WTC11 (cell line): Measurements from ENCODE around the gene TMPRSS2. TPM values are rescaled to one million over a fixed set of nuclear protein-coding genes. Genes with fewer than 3 reads are reported as not detected.

Source experiments
- ATAC-seq: fragments of 200-7000 bp; cut with Tn5 transposase; 2 replicates; pipeline ENCODE4 v1.10.0; 2021; ENCODE audit warnings: mild to moderate bottlenecking, moderate library complexity
- CTCF ChIA-PET: fragments of 300-600 bp; sonication (Branson Sonifier 250); formaldehyde crosslinking; loops from one replicate; lab custom pipeline; 2021; ENCODE audit warnings: antibody characterized with exemption; lab: Charles Lee
- POLR2A ChIA-PET: fragments of 350-600 bp; sonication (Branson Sonifier 250); formaldehyde crosslinking; loops from one replicate; lab custom pipeline; 2021; ENCODE audit warnings: antibody characterized with exemption; lab: Charles Lee
- DNase-seq: peaks from one replicate; pipeline ENCODE4 v3.0.0; 2021; ENCODE audit warnings: low spot score
- H3K27ac Mint-ChIP-seq: 2 replicates; pipeline ENCODE4 v1.8.0; 2021; ENCODE audit warnings: mixed read lengths
- H3K27me3 Mint-ChIP-seq: 2 replicates; pipeline ENCODE4 v1.8.0; 2021; ENCODE audit warnings: low read depth, mild to moderate bottlenecking, moderate library complexity, mixed read lengths
- H3K36me3 Mint-ChIP-seq: 2 replicates; pipeline ENCODE4 v1.8.0; 2021; ENCODE audit warnings: mixed read lengths
- H3K4me1 Mint-ChIP-seq: 2 replicates; pipeline ENCODE4 v1.8.0; 2022; ENCODE audit warnings: mixed read lengths
- H3K4me3 Mint-ChIP-seq: 2 replicates; pipeline ENCODE4 v1.8.0; 2021; ENCODE audit warnings: mild to moderate bottlenecking, moderate library complexity, mixed read lengths
- H3K9me3 Mint-ChIP-seq: 2 replicates; pipeline ENCODE4 v1.8.0; 2021; ENCODE audit warnings: mixed read lengths
- ARID4B ChIP-seq: sonication (generic); formaldehyde crosslinking; IDR thresholded peaks from 2 replicates; pipeline ENCODE4 v1.8.0; 2023; ENCODE audit warnings: missing genetic modification reagents, mild to moderate bottlenecking, borderline replicate concordance
- E2F4 ChIP-seq: sonication (generic); formaldehyde crosslinking; IDR thresholded peaks from 2 replicates; pipeline ENCODE4 v1.8.1; 2022; ENCODE audit warnings: low read depth, mild to moderate bottlenecking, moderate library complexity, missing genetic modification reagents, borderline replicate concordance
- FOXJ3 ChIP-seq: sonication (generic); formaldehyde crosslinking; IDR thresholded peaks from 2 replicates; pipeline ENCODE4 v1.9.0; 2021; ENCODE audit warnings: missing genetic modification reagents, mild to moderate bottlenecking, borderline replicate concordance
- FOXP4 ChIP-seq: sonication (generic); formaldehyde crosslinking; IDR thresholded peaks from 2 replicates; pipeline ENCODE4 v1.8.0; 2022; ENCODE audit warnings: mild to moderate bottlenecking, missing genetic modification reagents
- IRF1 ChIP-seq: sonication (generic); formaldehyde crosslinking; IDR thresholded peaks from 2 replicates; pipeline ENCODE4 v1.8.0; 2023; ENCODE audit warnings: missing genetic modification reagents
- JAZF1 ChIP-seq: fragments of 250-450 bp; sonication (Bioruptor Pico); IDR thresholded peaks from 2 replicates; pipeline ENCODE4 v1.9.0; 2021; ENCODE audit warnings: moderate library complexity, mild to moderate bottlenecking, inconsistent platforms
- JUN ChIP-seq: sonication (generic); formaldehyde crosslinking; IDR thresholded peaks from 2 replicates; pipeline ENCODE4 v1.8.0; 2023; ENCODE audit warnings: mild to moderate bottlenecking, missing genetic modification reagents
- SP1 ChIP-seq: sonication (generic); formaldehyde crosslinking; conservative IDR thresholded peaks from 2 replicates; pipeline ENCODE4 v1.8.1; 2022; ENCODE audit warnings: missing genetic modification reagents
- TEAD4 ChIP-seq: sonication (generic); formaldehyde crosslinking; IDR thresholded peaks from 2 replicates; pipeline ENCODE4 v1.8.0; 2022; ENCODE audit warnings: mild to moderate bottlenecking, missing genetic modification reagents
- ZNF121 ChIP-seq: sonication (generic); formaldehyde crosslinking; IDR thresholded peaks from 2 replicates; pipeline ENCODE4 v1.8.0; 2023; ENCODE audit warnings: missing genetic modification reagents
- ZNF219 ChIP-seq: sonication (generic); formaldehyde crosslinking; IDR thresholded peaks from 2 replicates; pipeline ENCODE4 v1.8.0; 2023; ENCODE audit warnings: missing genetic modification reagents, mild to moderate bottlenecking, borderline replicate concordance
- ZNF232 ChIP-seq: sonication (generic); formaldehyde crosslinking; IDR thresholded peaks from 2 replicates; pipeline ENCODE4 v1.8.0; 2022; ENCODE audit warnings: mild to moderate bottlenecking, missing genetic modification reagents
- total RNA-seq: library from RNA; stranded (reverse); gene quantifications from 3 replicates; pipeline ENCODE4 v1.2.3, GENCODE V29; 2021
- TF ChIP-seq, protein P1 (sequence below): sonication (generic); formaldehyde crosslinking; IDR thresholded peaks from 2 replicates; pipeline ENCODE4 v1.8.0; 2023; ENCODE audit warnings: mild to moderate bottlenecking, missing genetic modification reagents
- TF ChIP-seq, protein P2 (sequence below): sonication (generic); formaldehyde crosslinking; IDR thresholded peaks from 2 replicates; pipeline ENCODE4 v1.8.1; 2022; ENCODE audit warnings: missing genetic modification reagents, borderline replicate concordance
- TF ChIP-seq, protein P3 (sequence below): sonication (generic); formaldehyde crosslinking; IDR thresholded peaks from 2 replicates; pipeline ENCODE4 v1.8.1; 2023; ENCODE audit warnings: mild to moderate bottlenecking, missing genetic modification reagents, borderline replicate concordance

Gene TMPRSS2
- total RNA-seq, 1 experiment from 2014 or later: 8.5 TPM

DNA sequence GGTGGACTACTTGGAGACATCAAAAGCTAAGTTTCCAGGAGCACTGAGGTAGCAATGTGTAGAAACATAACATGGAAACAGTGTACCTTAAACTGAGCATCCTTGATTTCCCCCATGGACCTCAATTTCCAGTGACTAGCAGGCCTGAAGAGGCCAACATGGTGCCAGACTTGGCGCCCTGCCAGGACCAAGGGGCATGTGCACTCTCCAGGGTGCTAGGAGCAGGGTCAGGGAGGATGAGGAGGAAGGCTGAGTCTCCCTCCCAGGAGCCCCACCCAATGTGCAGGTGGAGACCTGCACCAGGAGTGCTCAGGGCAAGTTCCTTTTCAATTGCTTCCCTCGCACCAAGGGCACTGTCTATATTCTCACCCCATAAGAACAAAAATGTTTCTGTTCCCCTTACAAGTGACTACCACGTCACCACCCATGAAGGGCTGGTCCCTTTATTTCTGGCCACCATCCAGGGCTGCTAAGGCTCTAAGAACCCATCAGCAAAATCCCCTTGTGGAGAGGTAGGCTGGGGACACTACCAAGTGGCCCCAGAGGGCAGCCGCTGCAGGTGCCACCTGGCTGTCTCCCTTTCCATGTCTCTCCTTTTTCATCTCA, 42.7 kb downstream of the TMPRSS2 start:
- no peak for TF ChIP-seq SP1 (CRISPR knock-in tag)
- no peak for TF ChIP-seq FOXJ3 (CRISPR knock-in tag)
- TF ChIP-seq ZNF219: no peak
- TF ChIP-seq JUN (CRISPR knock-in tag): no peak
- TF ChIP-seq ZNF121: no peak
- TF ChIP-seq, protein P1, sequence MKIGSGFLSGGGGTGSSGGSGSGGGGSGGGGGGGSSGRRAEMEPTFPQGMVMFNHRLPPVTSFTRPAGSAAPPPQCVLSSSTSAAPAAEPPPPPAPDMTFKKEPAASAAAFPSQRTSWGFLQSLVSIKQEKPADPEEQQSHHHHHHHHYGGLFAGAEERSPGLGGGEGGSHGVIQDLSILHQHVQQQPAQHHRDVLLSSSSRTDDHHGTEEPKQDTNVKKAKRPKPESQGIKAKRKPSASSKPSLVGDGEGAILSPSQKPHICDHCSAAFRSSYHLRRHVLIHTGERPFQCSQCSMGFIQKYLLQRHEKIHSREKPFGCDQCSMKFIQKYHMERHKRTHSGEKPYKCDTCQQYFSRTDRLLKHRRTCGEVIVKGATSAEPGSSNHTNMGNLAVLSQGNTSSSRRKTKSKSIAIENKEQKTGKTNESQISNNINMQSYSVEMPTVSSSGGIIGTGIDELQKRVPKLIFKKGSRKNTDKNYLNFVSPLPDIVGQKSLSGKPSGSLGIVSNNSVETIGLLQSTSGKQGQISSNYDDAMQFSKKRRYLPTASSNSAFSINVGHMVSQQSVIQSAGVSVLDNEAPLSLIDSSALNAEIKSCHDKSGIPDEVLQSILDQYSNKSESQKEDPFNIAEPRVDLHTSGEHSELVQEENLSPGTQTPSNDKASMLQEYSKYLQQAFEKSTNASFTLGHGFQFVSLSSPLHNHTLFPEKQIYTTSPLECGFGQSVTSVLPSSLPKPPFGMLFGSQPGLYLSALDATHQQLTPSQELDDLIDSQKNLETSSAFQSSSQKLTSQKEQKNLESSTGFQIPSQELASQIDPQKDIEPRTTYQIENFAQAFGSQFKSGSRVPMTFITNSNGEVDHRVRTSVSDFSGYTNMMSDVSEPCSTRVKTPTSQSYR (CRISPR knock-in tag): no peak
- TF ChIP-seq ARID4B (CRISPR knock-in tag): no peak
- TF ChIP-seq, protein P2, sequence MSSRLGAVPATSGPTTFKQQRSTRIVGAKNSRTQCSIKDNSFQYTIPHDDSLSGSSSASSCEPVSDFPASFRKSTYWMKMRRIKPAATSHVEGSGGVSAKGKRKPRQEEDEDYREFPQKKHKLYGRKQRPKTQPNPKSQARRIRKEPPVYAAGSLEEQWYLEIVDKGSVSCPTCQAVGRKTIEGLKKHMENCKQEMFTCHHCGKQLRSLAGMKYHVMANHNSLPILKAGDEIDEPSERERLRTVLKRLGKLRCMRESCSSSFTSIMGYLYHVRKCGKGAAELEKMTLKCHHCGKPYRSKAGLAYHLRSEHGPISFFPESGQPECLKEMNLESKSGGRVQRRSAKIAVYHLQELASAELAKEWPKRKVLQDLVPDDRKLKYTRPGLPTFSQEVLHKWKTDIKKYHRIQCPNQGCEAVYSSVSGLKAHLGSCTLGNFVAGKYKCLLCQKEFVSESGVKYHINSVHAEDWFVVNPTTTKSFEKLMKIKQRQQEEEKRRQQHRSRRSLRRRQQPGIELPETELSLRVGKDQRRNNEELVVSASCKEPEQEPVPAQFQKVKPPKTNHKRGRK (CRISPR knock-in tag): no peak
- TF ChIP-seq TEAD4 (CRISPR knock-in tag): no peak
- no peak for TF ChIP-seq FOXP4 (CRISPR knock-in tag)
- TF ChIP-seq JAZF1 (CRISPR knock-in tag): no peak
- TF ChIP-seq E2F4 (CRISPR knock-in tag): no peak
- TF ChIP-seq, protein P3, sequence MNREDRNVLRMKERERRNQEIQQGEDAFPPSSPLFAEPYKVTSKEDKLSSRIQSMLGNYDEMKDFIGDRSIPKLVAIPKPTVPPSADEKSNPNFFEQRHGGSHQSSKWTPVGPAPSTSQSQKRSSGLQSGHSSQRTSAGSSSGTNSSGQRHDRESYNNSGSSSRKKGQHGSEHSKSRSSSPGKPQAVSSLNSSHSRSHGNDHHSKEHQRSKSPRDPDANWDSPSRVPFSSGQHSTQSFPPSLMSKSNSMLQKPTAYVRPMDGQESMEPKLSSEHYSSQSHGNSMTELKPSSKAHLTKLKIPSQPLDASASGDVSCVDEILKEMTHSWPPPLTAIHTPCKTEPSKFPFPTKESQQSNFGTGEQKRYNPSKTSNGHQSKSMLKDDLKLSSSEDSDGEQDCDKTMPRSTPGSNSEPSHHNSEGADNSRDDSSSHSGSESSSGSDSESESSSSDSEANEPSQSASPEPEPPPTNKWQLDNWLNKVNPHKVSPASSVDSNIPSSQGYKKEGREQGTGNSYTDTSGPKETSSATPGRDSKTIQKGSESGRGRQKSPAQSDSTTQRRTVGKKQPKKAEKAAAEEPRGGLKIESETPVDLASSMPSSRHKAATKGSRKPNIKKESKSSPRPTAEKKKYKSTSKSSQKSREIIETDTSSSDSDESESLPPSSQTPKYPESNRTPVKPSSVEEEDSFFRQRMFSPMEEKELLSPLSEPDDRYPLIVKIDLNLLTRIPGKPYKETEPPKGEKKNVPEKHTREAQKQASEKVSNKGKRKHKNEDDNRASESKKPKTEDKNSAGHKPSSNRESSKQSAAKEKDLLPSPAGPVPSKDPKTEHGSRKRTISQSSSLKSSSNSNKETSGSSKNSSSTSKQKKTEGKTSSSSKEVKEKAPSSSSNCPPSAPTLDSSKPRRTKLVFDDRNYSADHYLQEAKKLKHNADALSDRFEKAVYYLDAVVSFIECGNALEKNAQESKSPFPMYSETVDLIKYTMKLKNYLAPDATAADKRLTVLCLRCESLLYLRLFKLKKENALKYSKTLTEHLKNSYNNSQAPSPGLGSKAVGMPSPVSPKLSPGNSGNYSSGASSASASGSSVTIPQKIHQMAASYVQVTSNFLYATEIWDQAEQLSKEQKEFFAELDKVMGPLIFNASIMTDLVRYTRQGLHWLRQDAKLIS: no peak
- no peak for TF ChIP-seq IRF1 (CRISPR knock-in tag)
- TF ChIP-seq ZNF232 (CRISPR knock-in tag): no peak
- Mint-ChIP-seq H3K9me3 (peaks cover 24% of the 10 kb centered on the region), H3K36me3 (peaks cover 46% of the 10 kb centered on the region), H3K4me3 (no peak overlapping the region), H3K27me3 (no peaks in the 10 kb centered on the region; the same call in 1 of the 2 replicates), H3K4me1 (peaks cover 18% of the 10 kb centered on the region), H3K27ac (no peak overlapping the region)
- ATAC-seq: no peak
- ChIA-PET POLR2A (no interaction called here), CTCF (no interaction called here)
- no peak for DNase-seq
